GM12874 (cell line): ENCODE data around the gene DNAJC30.

Experiments used
- CTCF ChIP-seq: IDR thresholded peaks from 2 replicates; pipeline ENCODE4 v1.5.1; 2011; ENCODE audit warnings: low read depth, mild to moderate bottlenecking, control low read depth, low read length, moderate library complexity; ENCODE audit not compliant: insufficient read depth

The DNAJC30 gene

GRCh38 chr7:73633323-73633722 lies 49.9 kb downstream of the DNAJC30 start:
- TF ChIP-seq CTCF, result no peak

GRCh38 chr7:73631558-73631957 lies 51.7 kb downstream of the DNAJC30 start:
- no peak for TF ChIP-seq CTCF
